Measurements from ENCODE around the gene FKBP4.

- TF ChIP-seq, protein P1, sequence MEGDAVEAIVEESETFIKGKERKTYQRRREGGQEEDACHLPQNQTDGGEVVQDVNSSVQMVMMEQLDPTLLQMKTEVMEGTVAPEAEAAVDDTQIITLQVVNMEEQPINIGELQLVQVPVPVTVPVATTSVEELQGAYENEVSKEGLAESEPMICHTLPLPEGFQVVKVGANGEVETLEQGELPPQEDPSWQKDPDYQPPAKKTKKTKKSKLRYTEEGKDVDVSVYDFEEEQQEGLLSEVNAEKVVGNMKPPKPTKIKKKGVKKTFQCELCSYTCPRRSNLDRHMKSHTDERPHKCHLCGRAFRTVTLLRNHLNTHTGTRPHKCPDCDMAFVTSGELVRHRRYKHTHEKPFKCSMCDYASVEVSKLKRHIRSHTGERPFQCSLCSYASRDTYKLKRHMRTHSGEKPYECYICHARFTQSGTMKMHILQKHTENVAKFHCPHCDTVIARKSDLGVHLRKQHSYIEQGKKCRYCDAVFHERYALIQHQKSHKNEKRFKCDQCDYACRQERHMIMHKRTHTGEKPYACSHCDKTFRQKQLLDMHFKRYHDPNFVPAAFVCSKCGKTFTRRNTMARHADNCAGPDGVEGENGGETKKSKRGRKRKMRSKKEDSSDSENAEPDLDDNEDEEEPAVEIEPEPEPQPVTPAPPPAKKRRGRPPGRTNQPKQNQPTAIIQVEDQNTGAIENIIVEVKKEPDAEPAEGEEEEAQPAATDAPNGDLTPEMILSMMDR (IDR thresholded peaks at IDR 0.05; ENCODE audit: extremely low read depth in 1 of 2, insufficient read depth in 1 of 2, low read depth in 1 of 2, low read length in 2 of 2), result no peak
- TF ChIP-seq POLR2A (IDR thresholded peaks at IDR 0.05; ENCODE audit: low read depth, low read length) (no peak), EZH2 (IDR thresholded peaks at IDR 0.05; ENCODE audit: borderline replicate concordance, low read depth, low read length, severe bottlenecking) (no peak), GATA2 (IDR thresholded peaks at IDR 0.05; ENCODE audit: insufficient read depth, insufficient read length, low read depth, low read length) (no peak), JUN (IDR thresholded peaks at IDR 0.05; ENCODE audit: borderline replicate concordance, insufficient read depth, insufficient read length, low read depth) (no peak)
Measured at GRCh38 chr12:2804393-2805142, 9.8 kb downstream of the FKBP4 start.
